GM12878 (cell line): Measurements from ENCODE around the gene ZNF98. TPM values are rescaled to one million over a fixed set of nuclear protein-coding genes. Genes with fewer than 3 reads are reported as not detected.
A peak's percentile ranks its signal among the peaks of the same experiment; 100 is the strongest.

Experiments used
- ATAC-seq: fragments of 200-7000 bp; cut with Tn5 transposase; 3 replicates; pipeline ENCODE4 v1.9.1; 2020; ENCODE audit warnings: mild to moderate bottlenecking, moderate library complexity
- Bru-seq: library from RNA; stranded (reverse); fragments of 400-500 nt; gene quantifications from one replicate; lab custom pipeline; 2021; lab: Mats Ljungman, UMichigan
- BruChase-seq, 2 experiments: library from RNA; stranded (reverse); fragments of 400-500 nt; gene quantifications; one replicate each; lab custom pipeline; 2021; lab: Mats Ljungman, UMichigan
- BruUV-seq: library from RNA; stranded (reverse); fragments of 400-500 nt; replicated peaks from 2 replicates; lab custom pipeline; 2021; lab: Mats Ljungman, UMichigan
- CTCF ChIA-PET: fragments of 300-600 bp; sonication (Branson Sonifier 250); formaldehyde crosslinking; extraction: SDS; loops from one replicate; lab custom pipeline; 2021; ENCODE audit warnings: inconsistent platforms; lab: Yijun Ruan, JAX
- POLR2A ChIA-PET: fragments of 350-600 bp; formaldehyde crosslinking; extraction: SDS; loops from one replicate; lab custom pipeline; 2021; ENCODE audit warnings: inconsistent platforms; lab: Charles Lee
- RAD21 ChIA-PET: fragments of 300-600 bp; sonication (Branson Sonifier 250); formaldehyde crosslinking; loops from one replicate; lab custom pipeline; 2023; ENCODE audit warnings: antibody characterized with exemption; ENCODE audit not compliant: unreplicated experiment; lab: Charles Lee
- SMC1A ChIA-PET: fragments of 300-600 bp; sonication (Branson Sonifier 250); formaldehyde crosslinking; loops from one replicate; lab custom pipeline; 2023; ENCODE audit not compliant: unreplicated experiment, uncharacterized antibody; lab: Charles Lee
- DNase-seq: peaks from one replicate; pipeline ENCODE4 v3.0.0-alpha.2; 2011; ENCODE audit warnings: low read depth, low spot score
- FAIRE-seq: peaks from 3 replicates; lab custom pipeline; 2011; peaks lifted over from hg19 to GRCh38; lab: Jason Lieb, UNC
- H2AFZ ChIP-seq: 2 replicates; pipeline ENCODE4 v1.6.0; 2011; ENCODE audit warnings: low read depth, low read length, control low read depth; ENCODE audit not compliant: control insufficient read depth
- H3K27ac ChIP-seq: 2 replicates; pipeline ENCODE4 v1.5.1; 2011; ENCODE audit warnings: control low read depth; ENCODE audit not compliant: control insufficient read depth, insufficient read depth
- H3K27me3 ChIP-seq, 2 experiments: replicated peaks in 1 of 2; 2 replicates each; pipeline versions ENCODE4 v1.6.0 to v1.6.1; 2011; ENCODE audit warnings: low read length in 1 of 2; ENCODE audit not compliant: control insufficient read depth in 2 of 2, insufficient read depth in 2 of 2
- H3K36me3 ChIP-seq, 2 experiments: 2 replicates each; pipeline ENCODE4 v1.5.1; 2011; ENCODE audit warnings: low read length in 1 of 2; ENCODE audit not compliant: control insufficient read depth in 2 of 2, insufficient read depth in 2 of 2
- H3K4me1 ChIP-seq: 2 replicates; pipeline ENCODE4 v1.6.1; 2011; ENCODE audit warnings: mild to moderate bottlenecking, low read length, moderate library complexity, mixed read lengths; ENCODE audit not compliant: control insufficient read depth, insufficient read depth
- H3K4me2 ChIP-seq: 2 replicates; pipeline ENCODE4 v1.6.0; 2011; ENCODE audit warnings: control low read depth; ENCODE audit not compliant: control insufficient read depth, insufficient read depth
- H3K4me3 ChIP-seq: fragments of 200-600 bp; sonication (generic); 2 replicates; pipeline ENCODE4 v1.5.1; 2016
- H3K79me2 ChIP-seq: 2 replicates; pipeline ENCODE4 v1.6.0; 2011; ENCODE audit warnings: low read length; ENCODE audit not compliant: control insufficient read depth, insufficient read depth
- H3K9ac ChIP-seq: 2 replicates; pipeline ENCODE4 v1.8.0; 2011; ENCODE audit warnings: low read length, control low read depth, mixed read lengths; ENCODE audit not compliant: control insufficient read depth, insufficient read depth
- H3K9me3 ChIP-seq: replicated peaks from 3 replicates; pipeline ENCODE4 v1.5.1; 2011; ENCODE audit warnings: mild to moderate bottlenecking, low read length; ENCODE audit not compliant: control insufficient read depth, insufficient read depth
- H4K20me1 ChIP-seq: 2 replicates; pipeline ENCODE4 v1.6.0; 2011; ENCODE audit not compliant: control insufficient read depth, insufficient read depth
- FOXM1 ChIP-seq: IDR thresholded peaks from 2 replicates; pipeline ENCODE4 v1.6.1; 2012; ENCODE audit warnings: low read depth, mild to moderate bottlenecking, inconsistent platforms, low read length, moderate library complexity
- MTA2 ChIP-seq: fragments of 450-650 bp; IDR thresholded peaks from 2 replicates; pipeline ENCODE4 v1.6.1; 2016; ENCODE audit warnings: low read depth, mild to moderate bottlenecking, moderate library complexity
- POLR2A ChIP-seq: IDR thresholded peaks from 2 replicates; pipeline ENCODE4 v1.6.1; 2011; ENCODE audit warnings: low read depth, mild to moderate bottlenecking, low read length
- RFX5 ChIP-seq: IDR thresholded peaks from 2 replicates; pipeline ENCODE4 v1.6.1; 2011; ENCODE audit warnings: low read depth, low read length, improper control_type of control experiment
- SMC3 ChIP-seq: IDR thresholded peaks from 2 replicates; pipeline ENCODE4 v1.6.1; 2011; ENCODE audit warnings: low read length, improper control_type of control experiment, borderline replicate concordance
- WGBS: methylation state at CpG from one replicate; pipeline ENCODE4 v1.1.6; 2016; ENCODE audit warnings: low lambda C conversion rate; ENCODE audit not compliant: insufficient replicate concordance, insufficient coverage; ENCODE audit errors: missing lambda C conversion rate; 5-methylcytosine and 5-hydroxymethylcytosine counted together
- in situ Hi-C: fragments of 300-500 bp; cut with MboI; formaldehyde crosslinking; loops from 9 replicates; pipeline ENCODE4 v1.14.3; 2018; ENCODE audit warnings: mixed read lengths
- intact Hi-C: fragments of 100-400 bp; cut with micrococcal nuclease; formaldehyde crosslinking; loops from one replicate; pipeline ENCODE4 v1.14.2; 2022; ENCODE audit not compliant: unreplicated experiment
- long read RNA-seq, 2 experiments: library from polyadenylated mRNA; unstranded; transcript quantifications; one replicate each; pipeline ENCODE4 v2.0.0, GENCODE V29; 2019 to 2020
- polyA minus RNA-seq, 3 experiments: library from RNA; depleted of rRNA, polyadenylated mRNA; stranded (reverse); fragments of >200 nt; gene quantifications; 2 replicates each; pipeline ENCODE4 v1.2.3, GENCODE V29; 2011
- polyA plus RNA-seq, 11 experiments: library from polyadenylated mRNA; depleted of rRNA in 4 of 11; unstranded in 6 of 11; stranded (reverse) in 5 of 11; fragments of >200 nt; fragmentation: Nextera tagmentation in 4 of 11; fragmentation: Illumina TruSeq in 1 of 11; extraction: Ambion mirVana in 4 of 11; extraction: Trizol in 1 of 11; gene quantifications; 1 replicate in 1 of 11; 2 replicates in 10 of 11; pipeline versions ENCODE4 v1.2.1 to v1.2.3, GENCODE V29; 2011 to 2016; ENCODE audit warnings: inconsistent platforms in 2 of 11, missing spikeins in 2 of 11, low read depth in 1 of 11
- total RNA-seq, 4 experiments: library from RNA; depleted of rRNA in 3 of 4; stranded (reverse); fragments of >200 nt in 3 of 4; fragmentation: Illumina TruSeq in 1 of 4; extraction: Trizol in 1 of 4; gene quantifications; 2 replicates each; pipeline versions ENCODE4 v1.2.1 to v1.2.3, GENCODE V29; 2013 to 2021
- TF ChIP-seq, protein P1 (sequence below): IDR thresholded peaks from 2 replicates; pipeline ENCODE4 v1.6.1; 2012; ENCODE audit warnings: low read depth, low read length, improper control_type of control experiment
- TF ChIP-seq, protein P2 (sequence below): fragments of 450-650 bp; IDR thresholded peaks from 2 replicates; pipeline ENCODE4 v1.6.1; 2016; ENCODE audit warnings: mild to moderate bottlenecking, moderate library complexity, borderline replicate concordance
- TF ChIP-seq, protein P3 (sequence below): fragments of 150-350 bp; IDR thresholded peaks from 2 replicates; pipeline ENCODE4 v1.6.1; 2016; ENCODE audit warnings: low read depth, low read length
- TF ChIP-seq, protein P4 (sequence below): IDR thresholded peaks from 2 replicates; pipeline ENCODE4 v1.6.1; 2011; ENCODE audit warnings: low read depth, mild to moderate bottlenecking, low read length, moderate library complexity, borderline replicate concordance; ENCODE audit errors: extremely low read depth

Gene ZNF98
- not detected in 2 replicates for total RNA-seq (2013; cell fraction: nucleolus; rRNA removed)
- total RNA-seq (2014; rRNA removed) (not detected in 2 replicates), total RNA-seq (2014; rRNA removed; fragmentation: Illumina TruSeq; extraction: Trizol) (not detected in 2 replicates), total RNA-seq (2021) (not detected in 2 replicates), polyA plus RNA-seq (2011; rRNA removed) (not detected in 2 replicates), polyA plus RNA-seq (2014; fragmentation: Illumina TruSeq; extraction: Trizol) (not detected in 2 replicates), polyA plus RNA-seq (2014; fragmentation: Nextera tagmentation; extraction: Ambion mirVana) (not detected), polyA plus RNA-seq (2014; rRNA removed) (not detected in 2 replicates), polyA plus RNA-seq (2016; fragmentation: Nextera tagmentation; extraction: Ambion mirVana) (not detected), polyA minus RNA-seq (2011; rRNA and poly(A)+ RNA removed) (not detected in 2 replicates), Bru-seq, nascent RNA (not detected), BruChase-seq, experiment 1, labeled RNA remaining after a 6-hour chase (percentile 2 among the genes with signal in this experiment), BruChase-seq, experiment 2, labeled RNA remaining after a 2-hour chase (percentile 3 among the genes with signal in this experiment)
- polyA plus RNA-seq (2011; ENCODE audit: low read depth): not detected
- polyA plus RNA-seq (2011; cell fraction: cytosol; rRNA removed): not detected in 2 replicates
- not detected in 2 replicates for polyA plus RNA-seq (2011; cell fraction: nucleus; rRNA removed)
- not detected in 2 replicates for polyA plus RNA-seq (2012)
- not detected in 2 replicates for polyA minus RNA-seq (2011; cell fraction: cytosol; rRNA and poly(A)+ RNA removed)
- not detected in 2 replicates for polyA minus RNA-seq (2011; cell fraction: nucleus; rRNA and poly(A)+ RNA removed)
- long read RNA-seq, experiment 1: 0 reads
- long read RNA-seq, experiment 2: 0 reads

- 54% methylated on average over 16 of the region's 16 CpGs for WGBS
- SMC1A ChIA-PET: no interaction called here
- RAD21 ChIA-PET: no interaction called here
- no peaks in the 10 kb centered on the region for H3K79me2 ChIP-seq
- CTCF ChIA-PET: no interaction called here
- no peak within 1 kb of the TSS for H2AFZ ChIP-seq
- no peaks in the 10 kb centered on the region; the same call in 2 of the 3 replicates for H3K9me3 ChIP-seq
- TF ChIP-seq, protein P1, sequence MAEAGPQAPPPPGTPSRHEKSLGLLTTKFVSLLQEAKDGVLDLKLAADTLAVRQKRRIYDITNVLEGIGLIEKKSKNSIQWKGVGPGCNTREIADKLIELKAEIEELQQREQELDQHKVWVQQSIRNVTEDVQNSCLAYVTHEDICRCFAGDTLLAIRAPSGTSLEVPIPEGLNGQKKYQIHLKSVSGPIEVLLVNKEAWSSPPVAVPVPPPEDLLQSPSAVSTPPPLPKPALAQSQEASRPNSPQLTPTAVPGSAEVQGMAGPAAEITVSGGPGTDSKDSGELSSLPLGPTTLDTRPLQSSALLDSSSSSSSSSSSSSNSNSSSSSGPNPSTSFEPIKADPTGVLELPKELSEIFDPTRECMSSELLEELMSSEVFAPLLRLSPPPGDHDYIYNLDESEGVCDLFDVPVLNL: no peak
- TF ChIP-seq, protein P2, sequence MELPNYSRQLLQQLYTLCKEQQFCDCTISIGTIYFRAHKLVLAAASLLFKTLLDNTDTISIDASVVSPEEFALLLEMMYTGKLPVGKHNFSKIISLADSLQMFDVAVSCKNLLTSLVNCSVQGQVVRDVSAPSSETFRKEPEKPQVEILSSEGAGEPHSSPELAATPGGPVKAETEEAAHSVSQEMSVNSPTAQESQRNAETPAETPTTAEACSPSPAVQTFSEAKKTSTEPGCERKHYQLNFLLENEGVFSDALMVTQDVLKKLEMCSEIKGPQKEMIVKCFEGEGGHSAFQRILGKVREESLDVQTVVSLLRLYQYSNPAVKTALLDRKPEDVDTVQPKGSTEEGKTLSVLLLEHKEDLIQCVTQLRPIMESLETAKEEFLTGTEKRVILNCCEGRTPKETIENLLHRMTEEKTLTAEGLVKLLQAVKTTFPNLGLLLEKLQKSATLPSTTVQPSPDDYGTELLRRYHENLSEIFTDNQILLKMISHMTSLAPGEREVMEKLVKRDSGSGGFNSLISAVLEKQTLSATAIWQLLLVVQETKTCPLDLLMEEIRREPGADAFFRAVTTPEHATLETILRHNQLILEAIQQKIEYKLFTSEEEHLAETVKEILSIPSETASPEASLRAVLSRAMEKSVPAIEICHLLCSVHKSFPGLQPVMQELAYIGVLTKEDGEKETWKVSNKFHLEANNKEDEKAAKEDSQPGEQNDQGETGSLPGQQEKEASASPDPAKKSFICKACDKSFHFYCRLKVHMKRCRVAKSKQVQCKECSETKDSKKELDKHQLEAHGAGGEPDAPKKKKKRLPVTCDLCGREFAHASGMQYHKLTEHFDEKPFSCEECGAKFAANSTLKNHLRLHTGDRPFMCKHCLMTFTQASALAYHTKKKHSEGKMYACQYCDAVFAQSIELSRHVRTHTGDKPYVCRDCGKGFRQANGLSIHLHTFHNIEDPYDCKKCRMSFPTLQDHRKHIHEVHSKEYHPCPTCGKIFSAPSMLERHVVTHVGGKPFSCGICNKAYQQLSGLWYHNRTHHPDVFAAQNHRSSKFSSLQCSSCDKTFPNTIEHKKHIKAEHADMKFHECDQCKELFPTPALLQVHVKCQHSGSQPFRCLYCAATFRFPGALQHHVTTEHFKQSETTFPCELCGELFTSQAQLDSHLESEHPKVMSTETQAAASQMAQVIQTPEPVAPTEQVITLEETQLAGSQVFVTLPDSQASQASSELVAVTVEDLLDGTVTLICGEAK: no peak
- TF ChIP-seq RFX5 (no peak), FOXM1 (no peak), SMC3 (no peak), MTA2 (no peak), POLR2A (no peak)
- TF ChIP-seq, protein P3, sequence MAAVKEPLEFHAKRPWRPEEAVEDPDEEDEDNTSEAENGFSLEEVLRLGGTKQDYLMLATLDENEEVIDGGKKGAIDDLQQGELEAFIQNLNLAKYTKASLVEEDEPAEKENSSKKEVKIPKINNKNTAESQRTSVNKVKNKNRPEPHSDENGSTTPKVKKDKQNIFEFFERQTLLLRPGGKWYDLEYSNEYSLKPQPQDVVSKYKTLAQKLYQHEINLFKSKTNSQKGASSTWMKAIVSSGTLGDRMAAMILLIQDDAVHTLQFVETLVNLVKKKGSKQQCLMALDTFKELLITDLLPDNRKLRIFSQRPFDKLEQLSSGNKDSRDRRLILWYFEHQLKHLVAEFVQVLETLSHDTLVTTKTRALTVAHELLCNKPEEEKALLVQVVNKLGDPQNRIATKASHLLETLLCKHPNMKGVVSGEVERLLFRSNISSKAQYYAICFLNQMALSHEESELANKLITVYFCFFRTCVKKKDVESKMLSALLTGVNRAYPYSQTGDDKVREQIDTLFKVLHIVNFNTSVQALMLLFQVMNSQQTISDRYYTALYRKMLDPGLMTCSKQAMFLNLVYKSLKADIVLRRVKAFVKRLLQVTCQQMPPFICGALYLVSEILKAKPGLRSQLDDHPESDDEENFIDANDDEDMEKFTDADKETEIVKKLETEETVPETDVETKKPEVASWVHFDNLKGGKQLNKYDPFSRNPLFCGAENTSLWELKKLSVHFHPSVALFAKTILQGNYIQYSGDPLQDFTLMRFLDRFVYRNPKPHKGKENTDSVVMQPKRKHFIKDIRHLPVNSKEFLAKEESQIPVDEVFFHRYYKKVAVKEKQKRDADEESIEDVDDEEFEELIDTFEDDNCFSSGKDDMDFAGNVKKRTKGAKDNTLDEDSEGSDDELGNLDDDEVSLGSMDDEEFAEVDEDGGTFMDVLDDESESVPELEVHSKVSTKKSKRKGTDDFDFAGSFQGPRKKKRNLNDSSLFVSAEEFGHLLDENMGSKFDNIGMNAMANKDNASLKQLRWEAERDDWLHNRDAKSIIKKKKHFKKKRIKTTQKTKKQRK: no peak
- TF ChIP-seq, protein P4, sequence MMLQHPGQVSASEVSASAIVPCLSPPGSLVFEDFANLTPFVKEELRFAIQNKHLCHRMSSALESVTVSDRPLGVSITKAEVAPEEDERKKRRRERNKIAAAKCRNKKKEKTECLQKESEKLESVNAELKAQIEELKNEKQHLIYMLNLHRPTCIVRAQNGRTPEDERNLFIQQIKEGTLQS: no peak
- in situ Hi-C loops: loop anchor here (10.0 kb wide), 1 partner anchor 847 kb away; no protein-coding TSS in a partner anchor
- H3K9ac ChIP-seq: no peak within 1 kb of the TSS
- no peaks in the 10 kb centered on the region for H4K20me1 ChIP-seq
- H3K4me3 ChIP-seq: no peak within 1 kb of the TSS
- intact Hi-C loops: no loop called here
- FAIRE-seq (no peak), ATAC-seq (no peak), DNase-seq (no peak)
- no TSS peak for BruUV-seq
- no peak within 1 kb of the TSS for H3K4me2 ChIP-seq
- H3K27ac ChIP-seq: no peak within 1 kb of the TSS
- H3K36me3 ChIP-seq: no peaks in the 10 kb centered on the region
- POLR2A ChIA-PET: no interaction called here
- H3K4me1 ChIP-seq: no peaks in the 10 kb centered on the region
- H3K27me3 ChIP-seq: no peaks in the 10 kb centered on the region
Measured at GRCh38 chr19:22422211-22422610, at the start of gene ZNF98. ZNF98 (minus strand) TSS chr19:22422346; CDS start chr19:22422224, 122 bp downstream.
